Osteocyte (in vitro differentiated cells): ENCODE measurements around the gene USP36. TPM values are rescaled to one million over a fixed set of nuclear protein-coding genes. Genes with fewer than 3 reads are reported as not detected.
"Not testable (repeated sequence)": the region's sequence is repeated elsewhere in the genome, so short reads cannot be mapped to it uniquely, and the experiment has no call there.

Source experiments
- DNase-seq: peaks from one replicate; pipeline ENCODE4 v3.0.0; 2021; ENCODE audit warnings: mixed read lengths; ENCODE audit not compliant: unreplicated experiment; ENCODE audit errors: extremely low spot score
- H3K27ac Mint-ChIP-seq: one replicate; pipeline ENCODE4 v1.8.0; 2021; ENCODE audit warnings: mild to moderate bottlenecking, mixed read lengths; ENCODE audit not compliant: unreplicated experiment
- H3K27me3 Mint-ChIP-seq: one replicate; pipeline ENCODE4 v1.8.0; 2021; ENCODE audit warnings: mixed read lengths; ENCODE audit not compliant: unreplicated experiment
- H3K36me3 Mint-ChIP-seq: one replicate; pipeline ENCODE4 v1.8.0; 2021; ENCODE audit warnings: mixed read lengths; ENCODE audit not compliant: unreplicated experiment
- H3K4me1 Mint-ChIP-seq: one replicate; pipeline ENCODE4 v1.8.0; 2021; ENCODE audit warnings: mixed read lengths; ENCODE audit not compliant: unreplicated experiment
- H3K4me3 Mint-ChIP-seq: one replicate; pipeline ENCODE4 v1.8.0; 2021; ENCODE audit warnings: mild to moderate bottlenecking, moderate library complexity, mixed read lengths; ENCODE audit not compliant: unreplicated experiment
- H3K9me3 Mint-ChIP-seq: one replicate; pipeline ENCODE4 v1.8.0; 2021; ENCODE audit warnings: mixed read lengths; ENCODE audit not compliant: unreplicated experiment
- CTCF ChIP-seq: fragments of 200-600 bp; sonication (generic); IDR thresholded peaks from 2 replicates; pipeline ENCODE4 v1.5.0; 2021; ENCODE audit warnings: antibody characterized with exemption, mild to moderate bottlenecking, moderate library complexity
- total RNA-seq: library from RNA; stranded (reverse); gene quantifications from 2 replicates; pipeline ENCODE4 v1.2.1, GENCODE V29; 2021

The USP36 gene
- total RNA-seq, 1 donor from 2014 or later, result 56.2 TPM

- H3K36me3 Mint-ChIP-seq, result no peaks in the 10 kb centered on the region
- DNase-seq, result no peak
- H3K4me3 Mint-ChIP-seq, result peak overlapping the region; percentile 71
- H3K4me1 Mint-ChIP-seq, result peaks cover 91% of the 10 kb centered on the region
- TF ChIP-seq CTCF, result no peak
- no peaks in the 10 kb centered on the region for H3K27me3 Mint-ChIP-seq
- peak overlapping the region; percentile 99 for H3K27ac Mint-ChIP-seq
- H3K9me3 Mint-ChIP-seq, result no peaks in the 10 kb centered on the region
Measured at GRCh38 chr17:78882540-78883088, 42.0 kb upstream of the USP36 start.

- peaks cover 88% of the 10 kb centered on the region for H3K4me1 Mint-ChIP-seq
- H3K36me3 Mint-ChIP-seq, result peaks cover 6% of the 10 kb centered on the region
- no peak for TF ChIP-seq CTCF
- no peak for DNase-seq
- no peaks in the 10 kb centered on the region for H3K9me3 Mint-ChIP-seq
- no peaks in the 10 kb centered on the region for H3K27me3 Mint-ChIP-seq
- H3K4me3 Mint-ChIP-seq, result peak overlapping the region; percentile 32
- peak overlapping the region; percentile 99 for H3K27ac Mint-ChIP-seq
Measured at GRCh38 chr17:78879635-78880186, 39.1 kb upstream of the USP36 start.

GRCh38 chr17:78878871-78879527 is 38.4 kb upstream of the USP36 start:
- H3K27ac Mint-ChIP-seq, result peak overlapping the region; percentile 99
- TF ChIP-seq CTCF, result no peak
- peaks cover 88% of the 10 kb centered on the region for H3K4me1 Mint-ChIP-seq
- DNase-seq, result no peak
- peaks cover 6% of the 10 kb centered on the region for H3K36me3 Mint-ChIP-seq
- H3K4me3 Mint-ChIP-seq, result peak overlapping the region; percentile 32
- H3K27me3 Mint-ChIP-seq, result no peaks in the 10 kb centered on the region
- no peaks in the 10 kb centered on the region for H3K9me3 Mint-ChIP-seq

- peak overlapping the region; percentile 99 for H3K27ac Mint-ChIP-seq
- H3K36me3 Mint-ChIP-seq, result peaks cover 12% of the 10 kb centered on the region
- peak overlapping the region; percentile 10 for H3K4me3 Mint-ChIP-seq
- peaks cover 88% of the 10 kb centered on the region for H3K4me1 Mint-ChIP-seq
- no peak for TF ChIP-seq CTCF
- no peaks in the 10 kb centered on the region for H3K9me3 Mint-ChIP-seq
- no peaks in the 10 kb centered on the region for H3K27me3 Mint-ChIP-seq
- DNase-seq, result no peak
Measured at GRCh38 chr17:78878261-78878660, 37.6 kb upstream of the USP36 start.

GRCh38 chr17:78876954-78877517 is 36.4 kb upstream of the USP36 start:
- not testable (repeated sequence) for DNase-seq, H3K27me3 Mint-ChIP-seq
- peaks cover 76% of the 10 kb centered on the region for H3K4me1 Mint-ChIP-seq

More at GRCh38 chr17:78876954-78877517, 36.4 kb upstream of the USP36 start:
- peaks cover 15% of the 10 kb centered on the region for H3K36me3 Mint-ChIP-seq
- not testable (repeated sequence) for H3K4me3 Mint-ChIP-seq, H3K9me3 Mint-ChIP-seq
- peak overlapping the region; percentile 15 for H3K27ac Mint-ChIP-seq
